Left colon (tissue), 2 donors: ENCODE results near the gene MACROD2. TPM values are rescaled to one million over a fixed set of nuclear protein-coding genes. Genes with fewer than 3 reads are reported as not detected.
A peak's percentile ranks its signal among the peaks of the same experiment; 100 is the strongest.

ENCODE experiments used
- ATAC-seq: fragments of 200-7000 bp; cut with Tn5 transposase; one replicate; pipeline ENCODE4 v1.9.1; 2020; ENCODE audit warnings: mild to moderate bottlenecking, moderate library complexity
- DNase-seq, 2 donors: peaks; one replicate each; pipeline ENCODE4 v3.0.0-alpha.2; 2020
- intact Hi-C, 2 donors: fragments of 100-400 bp; cut with DNase I in 1 of 2; cut with micrococcal nuclease in 1 of 2; formaldehyde crosslinking; loops; one replicate each; pipeline versions ENCODE4 v1.11.2 to v1.14.0; 2022; cut with DNase I, micrococcal nuclease
- total RNA-seq, 2 donors: library from RNA; stranded (reverse); fragmentation: NEBNext Ultra II Directional; extraction: Animal tissue kit (Norgen Biotek cat#: 25700); gene quantifications; one replicate each; pipeline ENCODE4 v1.2.1, GENCODE V29; 2021
- donor health status: DM: no; HTN: no; CAD: no.
- donor health status: DM: yes; HTN: yes; CAD: no.

Gene MACROD2
- total RNA-seq, 2 donors from 2014 or later: 5.2 to 6.6 TPM

DNA sequence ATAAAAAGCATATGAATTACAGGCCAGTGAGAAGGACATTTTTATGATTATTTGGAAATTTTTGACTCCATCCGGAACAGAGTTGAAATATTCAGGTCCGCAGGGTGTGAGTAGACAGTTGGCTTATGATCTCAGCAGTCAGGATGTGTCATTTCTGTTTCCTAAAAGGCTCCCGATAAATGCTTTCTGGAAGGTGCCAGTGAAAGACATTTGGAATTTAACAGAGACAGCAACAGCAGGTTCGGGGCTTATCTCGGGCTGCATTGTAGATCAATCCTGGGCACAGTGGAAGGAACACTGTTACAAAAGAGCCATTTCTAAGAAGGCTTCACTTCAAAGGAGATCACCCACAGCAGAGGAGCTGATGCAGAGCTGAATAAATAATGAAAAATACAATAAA, 1643.5 kb downstream of the MACROD2 start:
- ATAC-seq (no peak), DNase-seq (no peak)
- intact Hi-C loops: no loop called here

DNA sequence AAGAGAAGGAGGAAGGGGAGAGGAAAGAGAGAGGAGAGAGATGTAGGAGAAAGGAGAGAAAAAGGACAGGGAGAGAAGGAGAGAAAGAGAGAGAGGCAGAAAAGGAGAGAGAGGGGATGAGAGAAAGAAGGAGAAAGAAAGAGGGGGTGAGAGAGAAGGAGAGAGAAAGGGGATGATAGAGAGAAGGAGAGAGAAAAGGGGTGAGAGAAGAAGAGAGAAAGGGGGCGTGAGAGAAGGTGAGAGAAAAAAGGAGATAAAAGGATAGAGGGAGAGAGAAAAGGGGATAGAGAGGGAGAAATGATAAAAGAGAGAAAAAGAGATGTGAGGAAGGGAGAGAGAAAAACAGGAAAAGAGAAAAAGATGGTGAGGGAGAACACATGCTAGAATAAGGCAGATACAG, 1644.5 kb downstream of the MACROD2 start:
- ATAC-seq (no peak), DNase-seq (no peak)
- intact Hi-C loops: no loop called here

DNA sequence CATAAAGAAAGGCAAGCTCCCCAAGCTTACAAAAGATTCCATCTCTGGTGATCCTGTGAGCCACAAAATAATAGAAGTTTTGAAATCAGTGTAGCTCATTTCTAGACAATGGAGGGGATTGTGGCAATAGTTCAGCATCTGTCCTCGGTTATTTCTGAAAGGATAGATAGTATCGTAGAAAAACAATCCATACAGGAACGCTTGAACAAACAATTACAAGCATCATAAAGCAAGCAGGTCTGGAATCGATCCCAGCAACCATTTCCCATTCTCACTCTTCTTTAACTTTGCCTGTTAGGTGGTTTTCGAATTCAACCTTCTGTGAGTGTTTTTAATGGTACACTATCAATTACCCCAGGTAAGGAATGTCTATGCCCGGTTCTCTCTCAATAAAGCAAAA, 1646.8 kb downstream of the MACROD2 start:
- intact Hi-C loops: no loop called here
- DNase-seq: no peak
- ATAC-seq: no peak

DNA sequence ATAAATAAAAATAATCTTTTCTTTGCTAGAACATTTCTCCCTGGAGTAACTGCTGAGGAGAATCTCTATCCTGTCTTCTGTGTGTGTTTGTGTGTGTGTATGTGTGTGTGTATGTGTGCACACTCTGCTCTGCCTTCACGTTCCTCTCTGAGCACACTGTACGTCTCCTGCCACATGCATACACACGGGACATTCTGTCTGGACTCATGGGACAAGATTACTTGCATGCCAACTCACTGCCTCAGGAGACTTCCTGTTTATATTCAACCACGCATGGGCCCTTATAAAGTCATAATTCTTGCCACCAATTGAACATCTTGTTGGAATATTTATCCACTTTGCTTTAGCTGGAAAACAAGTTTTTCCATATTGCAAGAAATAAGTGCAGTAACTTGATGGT, 1647.4 kb downstream of the MACROD2 start:
- ATAC-seq (no peak), DNase-seq (no peak)
- intact Hi-C loops: no loop called here

DNA sequence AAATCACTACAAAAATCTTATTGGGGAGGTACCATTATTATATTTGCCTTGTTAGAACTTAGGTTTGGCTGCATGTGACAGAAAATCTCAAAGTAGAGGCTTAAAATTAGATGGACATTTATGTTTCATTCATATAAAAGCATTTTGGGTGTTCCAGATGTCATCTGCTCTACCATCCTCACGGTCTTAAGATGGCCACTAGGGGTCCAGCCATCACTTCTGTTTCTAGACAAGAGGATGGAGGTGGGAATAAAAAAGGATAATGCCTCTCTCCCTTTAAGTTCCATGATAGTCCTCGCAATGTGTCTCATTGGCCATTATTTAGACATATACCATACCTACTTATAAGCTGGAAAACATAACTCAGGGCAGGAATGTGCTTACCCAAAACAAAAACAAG, 1648.4 kb downstream of the MACROD2 start:
- ATAC-seq: no peak
- intact Hi-C loops: no loop called here
- DNase-seq: no peak

DNA sequence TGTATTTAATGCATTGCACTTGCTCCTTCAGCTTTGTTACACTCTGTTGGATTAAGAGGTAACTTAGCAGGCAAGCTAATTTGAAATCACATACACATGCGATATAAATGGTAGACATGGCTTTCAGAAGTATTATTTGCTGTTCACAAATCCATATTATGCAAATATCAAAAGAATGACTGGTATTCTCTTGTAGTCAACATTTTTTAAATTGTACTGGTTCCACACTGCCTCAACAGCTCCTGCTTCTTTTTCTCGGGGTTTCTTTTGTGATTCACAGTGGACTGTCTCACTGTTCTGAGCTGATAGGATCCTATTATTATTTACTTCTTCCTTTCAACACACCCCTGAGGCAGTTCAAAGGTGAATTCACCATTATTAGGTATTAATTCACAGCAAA, 1650.5 kb downstream of the MACROD2 start:
- no peak for DNase-seq
- no peak for ATAC-seq
- intact Hi-C loops: no loop called here

DNA sequence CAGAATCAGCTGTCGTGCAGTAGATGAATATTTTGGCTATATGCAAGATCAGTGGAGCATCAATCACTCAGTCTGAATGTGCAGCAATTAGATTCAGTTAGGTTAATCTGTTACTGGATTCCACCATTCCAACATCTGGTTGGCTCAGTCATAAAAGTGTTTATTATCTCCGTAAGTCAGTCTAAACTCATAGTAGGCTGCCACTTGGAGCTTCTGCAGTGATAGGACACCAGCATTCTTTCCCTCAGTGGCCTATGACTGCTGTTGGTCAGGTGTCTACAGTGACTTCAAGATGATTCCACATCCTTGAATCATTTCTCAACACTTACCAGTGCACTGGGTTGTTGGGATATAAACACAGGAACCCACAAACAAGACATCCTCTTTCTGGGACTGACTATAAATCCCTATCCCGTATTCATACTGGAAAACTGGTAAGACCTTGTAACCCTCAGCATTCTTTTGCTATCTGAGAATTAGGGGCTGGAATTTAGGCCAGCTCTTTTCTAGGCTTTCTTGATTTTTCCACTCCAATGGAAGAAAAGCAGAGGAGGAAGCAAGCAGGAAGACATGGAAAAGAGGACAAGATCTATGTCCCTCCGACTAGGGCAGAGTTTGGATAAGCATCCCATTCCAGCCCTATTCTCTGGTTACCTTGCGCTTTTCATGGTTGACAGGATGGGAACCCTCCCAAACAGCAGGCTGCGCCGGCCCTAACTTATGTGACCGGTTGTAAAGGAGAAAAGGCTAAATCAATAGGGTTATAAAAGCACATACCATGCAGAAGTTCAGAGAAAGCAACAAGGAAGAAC, 1658.3 kb downstream of the MACROD2 start:
- intact Hi-C loops: no loop called here
- ATAC-seq (no peak), DNase-seq (no peak)

DNA sequence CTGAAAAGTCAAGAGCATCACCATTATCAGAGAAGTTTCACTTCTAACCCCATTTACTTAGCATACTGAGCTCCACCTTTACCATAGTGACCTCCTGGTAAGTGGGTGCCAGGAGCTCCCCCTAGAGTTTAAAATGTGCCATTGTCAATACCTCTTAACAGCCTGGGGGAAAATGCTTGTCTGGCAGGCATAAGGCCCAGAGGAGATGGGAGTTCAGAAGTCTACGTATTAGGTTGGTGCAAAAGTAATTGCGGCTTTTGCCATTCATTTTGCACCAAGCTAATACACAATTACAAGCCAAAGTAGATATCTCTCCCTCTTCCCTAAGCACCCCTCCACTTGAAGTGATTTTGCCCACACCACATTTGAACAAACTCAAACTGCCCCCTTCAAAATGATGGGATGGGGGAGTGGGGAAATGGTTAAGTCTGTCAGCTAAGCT, 1658.9 kb downstream of the MACROD2 start:
- peak; percentile 96 for ATAC-seq
- peak in 1 of 2 donors; percentile 15 for DNase-seq
- intact Hi-C loops: no loop called here

DNA sequence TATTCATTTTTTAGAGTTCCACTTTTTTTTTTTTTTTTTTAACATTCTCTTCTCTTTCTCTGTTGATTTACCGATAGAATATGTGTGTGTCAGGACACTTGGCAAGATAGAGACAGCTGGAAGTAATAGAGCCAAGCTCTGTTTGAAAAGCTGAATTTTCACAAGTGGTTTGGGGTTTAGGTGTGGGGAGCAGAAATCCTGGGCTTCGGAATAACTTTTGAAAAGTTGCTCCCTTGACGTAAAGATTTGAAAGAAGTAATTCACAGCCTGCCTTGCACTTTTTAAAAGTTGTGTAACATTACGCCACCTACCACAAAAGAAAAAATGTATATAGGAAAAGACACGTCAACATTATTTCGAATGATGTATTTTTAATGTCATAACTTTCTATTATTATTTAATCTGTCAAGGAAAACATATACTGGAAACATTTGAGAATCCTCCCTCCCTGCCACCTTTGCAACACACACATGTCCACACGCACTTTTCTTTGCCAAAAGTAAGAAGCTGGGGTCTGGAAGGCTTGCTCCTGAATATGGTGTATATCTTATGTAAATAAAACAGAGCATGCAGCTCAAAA, 1660.1 kb downstream of the MACROD2 start:
- intact Hi-C loops: no loop called here
- ATAC-seq: no peak
- DNase-seq: no peak

DNA sequence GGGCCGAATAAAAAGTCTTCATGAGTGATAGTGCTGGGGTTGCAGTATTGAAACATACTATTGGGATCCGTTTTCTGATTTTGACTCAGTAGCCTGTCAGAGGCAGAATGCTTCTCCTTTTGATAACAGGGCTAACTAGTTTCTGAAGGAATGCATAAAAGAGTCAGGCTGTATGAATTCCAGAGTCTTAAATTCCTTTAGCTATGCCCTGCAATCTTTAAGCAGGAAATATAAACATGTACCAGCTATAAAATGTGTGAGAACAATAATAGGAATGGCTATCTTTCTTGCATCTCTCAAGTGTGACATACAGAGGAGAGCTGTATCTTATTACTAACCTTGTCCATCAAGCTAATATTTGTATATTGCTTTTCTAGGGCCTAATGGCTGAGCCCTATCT, 1660.8 kb downstream of the MACROD2 start:
- DNase-seq (no peak), ATAC-seq (no peak)
- intact Hi-C loops: no loop called here

DNA sequence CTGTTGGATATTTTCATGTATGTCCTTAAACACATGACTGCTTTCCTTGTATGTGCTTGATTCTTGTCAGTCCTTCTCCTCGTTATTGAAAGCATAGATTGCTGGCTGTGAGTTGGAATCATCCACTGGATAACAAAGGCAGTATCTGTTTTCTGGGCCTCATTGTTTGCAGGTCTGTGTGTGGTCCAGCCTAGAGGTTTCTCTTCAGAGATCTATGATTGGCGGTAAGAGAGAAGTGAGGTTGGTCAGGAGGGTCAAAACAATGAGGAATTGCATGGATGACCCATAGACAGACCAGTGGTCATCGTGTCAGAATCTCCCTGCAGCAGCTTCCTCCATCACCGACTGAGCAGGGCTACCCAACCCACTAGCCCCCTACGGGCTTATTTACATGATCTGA, 1663.0 kb downstream of the MACROD2 start:
- ATAC-seq (no peak), DNase-seq (no peak)
- intact Hi-C loops: no loop called here

DNA sequence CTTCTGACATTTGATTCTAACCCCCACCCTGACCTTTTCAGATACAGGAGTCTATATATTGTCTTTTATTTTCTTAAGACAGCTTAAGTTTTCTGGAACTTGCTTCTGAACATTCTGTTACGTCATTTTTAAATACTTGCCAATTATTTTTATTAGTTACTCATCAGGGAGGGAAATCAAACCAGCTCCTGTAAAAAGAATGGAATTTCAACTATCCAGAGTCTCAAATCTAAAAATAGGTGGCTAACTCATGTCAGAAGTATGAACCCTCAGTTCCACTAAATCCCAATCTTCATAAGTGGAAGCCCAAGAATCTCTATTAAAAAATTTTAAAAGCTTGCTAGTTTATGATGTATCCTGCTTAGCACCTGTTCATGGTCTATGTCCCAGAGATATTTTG, 1677.9 kb downstream of the MACROD2 start:
- intact Hi-C loops: no loop called here
- DNase-seq (no peak), ATAC-seq (no peak)

DNA sequence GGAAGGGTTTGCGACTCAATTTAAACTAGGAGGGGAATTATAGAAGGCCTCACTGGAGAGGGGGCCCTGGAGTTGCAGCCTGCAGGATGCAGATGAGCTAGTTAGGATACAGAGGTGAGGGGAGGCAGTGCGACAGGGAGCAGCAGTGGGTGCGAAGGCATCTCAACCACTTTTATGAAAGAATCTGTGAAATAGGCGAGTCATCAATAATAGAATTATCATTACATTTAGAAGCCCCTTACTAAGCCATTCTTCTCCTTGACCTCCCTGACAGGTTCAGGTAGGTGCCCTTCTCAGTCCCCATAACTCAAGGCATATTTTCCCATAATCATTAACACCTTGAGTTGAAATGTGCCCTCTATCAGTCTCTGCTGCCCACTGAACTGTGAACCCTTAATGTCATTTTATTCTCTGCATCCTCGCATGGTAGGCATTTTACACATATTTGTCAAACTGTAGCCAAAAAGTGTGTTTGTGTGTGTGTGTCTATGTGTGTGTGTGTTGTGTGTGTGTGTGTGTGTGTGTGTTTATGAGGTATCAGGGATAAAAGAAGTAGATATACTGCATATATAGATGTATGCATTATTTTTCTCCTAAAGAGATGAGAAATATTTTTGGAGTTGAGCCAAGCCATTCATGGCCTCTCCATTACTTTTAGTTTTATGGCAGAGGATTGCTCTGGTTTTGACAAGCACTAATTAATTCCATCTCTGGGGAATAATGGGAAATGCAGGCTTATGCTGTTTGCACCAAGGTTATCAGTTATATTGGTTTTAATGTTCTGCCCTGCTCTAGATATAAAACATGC, 1679.1 kb downstream of the MACROD2 start:
- DNase-seq (no peak), ATAC-seq (no peak)
- intact Hi-C loops: no loop called here

DNA sequence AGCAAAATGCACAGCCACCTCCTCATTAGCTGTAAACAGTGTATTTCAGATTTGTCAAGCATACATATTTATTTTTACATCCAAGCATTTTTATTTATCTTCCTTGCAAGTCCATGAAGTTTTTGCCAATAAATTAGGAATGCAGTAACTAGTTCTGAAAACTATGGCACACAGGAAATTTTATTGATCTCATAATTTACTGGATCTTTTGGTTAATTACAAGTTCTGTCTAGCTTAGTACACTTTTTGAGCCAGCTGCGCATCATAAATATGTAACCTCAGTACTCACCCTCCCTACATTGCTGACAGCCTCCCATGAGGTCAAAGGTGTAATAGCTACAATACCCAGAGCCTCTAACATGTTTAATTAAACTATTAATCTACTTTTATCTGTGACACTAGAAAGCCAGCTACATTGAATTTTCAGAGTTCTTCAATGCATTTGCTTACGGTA, 1679.8 kb downstream of the MACROD2 start:
- intact Hi-C loops: no loop called here
- DNase-seq (no peak), ATAC-seq (no peak)

DNA sequence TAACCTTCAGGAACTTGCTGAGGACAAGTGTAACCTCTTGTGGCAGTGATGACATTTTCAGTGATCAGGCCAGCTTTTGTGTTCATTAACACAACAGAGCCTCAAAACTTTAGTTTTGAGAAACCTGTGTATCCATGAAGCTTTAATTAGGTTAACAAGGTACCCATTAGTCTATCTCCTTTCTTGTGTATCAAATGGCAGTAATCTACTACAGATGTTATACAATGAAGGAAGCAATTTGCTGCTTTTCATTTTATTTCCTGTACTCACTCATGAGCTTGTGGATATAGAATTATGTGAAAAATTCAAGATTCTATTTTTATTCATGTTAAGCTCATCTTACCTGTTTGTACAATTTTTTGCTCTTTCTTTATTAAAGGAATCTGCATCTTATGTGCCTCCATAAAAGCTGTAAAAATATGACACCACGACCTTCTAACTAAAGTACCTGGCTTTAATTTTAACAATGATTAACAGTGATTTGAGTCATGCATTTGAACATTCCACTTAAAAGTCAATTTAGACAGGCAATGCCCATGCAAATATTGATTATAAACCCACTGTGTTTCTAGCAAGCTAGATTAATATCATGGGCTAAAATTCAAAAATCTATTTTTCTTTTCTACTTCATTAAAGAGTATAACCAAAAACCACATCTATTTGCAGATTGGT, 1680.6 kb downstream of the MACROD2 start:
- intact Hi-C loops: no loop called here

DNA sequence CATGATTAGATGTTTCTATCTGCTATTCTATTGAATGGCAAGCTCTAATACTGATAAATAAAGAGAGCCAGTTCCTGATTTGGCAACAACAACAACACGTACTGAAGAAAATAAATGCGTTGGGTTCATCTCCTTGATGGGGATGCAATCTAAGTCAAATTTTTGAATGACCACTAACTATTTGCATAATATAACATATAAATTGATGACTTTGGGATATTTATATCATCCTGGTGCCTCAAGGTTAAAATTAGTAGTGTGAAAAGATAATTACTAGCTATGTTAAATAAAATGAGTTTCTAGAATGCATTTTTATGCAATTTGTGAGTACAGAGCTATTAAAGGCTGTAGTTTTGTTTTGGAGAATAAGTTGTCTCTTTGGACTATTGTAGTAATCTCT, 1681.5 kb downstream of the MACROD2 start:
- intact Hi-C loops: no loop called here
- no peak for ATAC-seq
- DNase-seq: no peak

More for the DNA sequence above, 1680.6 kb downstream of the MACROD2 start:
- DNase-seq (no peak), ATAC-seq (no peak)

DNA sequence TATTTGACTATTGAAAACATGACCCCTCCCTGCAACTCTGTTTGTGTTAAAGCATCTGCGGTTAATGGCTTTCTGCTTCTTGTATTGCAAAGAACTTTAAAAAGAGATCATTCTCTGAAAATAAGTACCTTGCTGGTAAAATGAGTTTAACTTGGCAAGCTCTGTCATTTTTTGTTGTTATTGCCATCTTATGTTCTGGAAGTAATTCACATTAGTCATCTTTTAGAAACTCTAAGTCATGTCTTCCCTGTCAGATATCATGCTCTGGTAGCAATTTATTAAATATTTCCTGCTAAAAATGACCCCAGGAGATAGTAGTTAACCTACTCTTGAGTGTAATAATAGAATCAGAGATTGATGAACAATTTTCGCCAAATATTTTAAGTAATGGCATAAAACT, 1687.4 kb downstream of the MACROD2 start:
- ATAC-seq (no peak), DNase-seq (no peak)
- intact Hi-C loops: no loop called here

DNA sequence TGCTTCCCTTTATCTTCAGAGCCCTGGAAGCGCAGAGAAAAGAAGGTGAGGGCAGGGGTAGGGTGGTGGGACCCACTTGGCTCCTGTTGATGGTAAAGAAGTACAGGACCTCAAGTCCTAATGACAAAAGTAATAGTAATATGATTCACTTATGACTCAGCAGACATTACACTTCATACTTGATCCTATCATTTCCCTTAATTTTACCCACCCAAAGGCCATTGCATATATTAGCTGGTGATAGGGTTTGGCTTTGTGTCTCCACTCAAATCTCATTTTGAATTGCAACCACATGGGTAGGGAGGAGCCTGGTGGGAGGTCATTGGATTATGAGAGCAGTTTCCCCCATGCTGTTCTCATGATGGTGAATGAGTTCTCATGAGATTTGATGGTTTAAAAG, 1697.3 kb downstream of the MACROD2 start:
- DNase-seq (no peak), ATAC-seq (no peak)
- intact Hi-C loops: no loop called here

DNA sequence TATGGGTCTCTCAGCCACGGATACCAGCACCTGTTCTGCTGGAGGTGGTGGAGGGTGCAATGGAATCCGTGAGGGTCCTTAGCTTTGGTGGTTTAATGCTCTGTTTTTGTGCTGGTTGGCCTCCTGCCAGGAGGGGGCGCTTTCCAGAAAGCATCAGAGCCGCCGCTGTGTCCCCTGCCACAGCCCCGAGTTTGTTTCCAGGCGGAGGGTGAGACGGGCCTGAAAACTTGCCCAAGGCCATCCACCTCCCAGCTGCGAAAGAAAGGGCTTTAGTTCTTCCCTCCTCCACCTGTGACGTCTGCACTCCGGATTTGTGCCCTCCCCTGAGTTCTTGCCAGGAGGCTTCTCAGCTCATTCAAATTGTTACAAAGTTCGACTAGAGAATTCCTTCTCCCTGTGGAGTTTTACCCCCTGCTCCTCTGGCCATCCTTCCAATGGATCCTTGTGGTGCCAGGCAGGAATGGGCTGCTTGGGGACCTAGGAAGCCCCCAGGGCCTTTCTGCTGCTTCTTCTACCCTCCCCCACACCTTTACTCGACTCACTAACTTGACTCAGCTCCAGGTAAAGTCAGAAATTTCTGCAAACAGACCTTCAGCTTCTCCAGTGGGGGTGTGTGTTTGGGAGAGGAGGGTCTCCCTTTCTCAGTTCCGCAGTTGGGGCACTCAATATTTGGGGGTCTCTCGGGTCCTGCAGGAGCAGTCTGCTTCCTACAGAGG, 1704.3 kb downstream of the MACROD2 start:
- DNase-seq (no peak), ATAC-seq (no peak)
- intact Hi-C loops: no loop called here
